Thymus (tissue), 11 donors: ENCODE measurements around the gene EBNA1BP2. TPM values are rescaled to one million over a fixed set of nuclear protein-coding genes. Genes with fewer than 3 reads are reported as not detected.
A peak's percentile ranks its signal among the peaks of the same experiment; 100 is the strongest.
"Not testable (repeated sequence)": the region's sequence is repeated elsewhere in the genome, so short reads cannot be mapped to it uniquely, and the experiment has no call there.

Experiments
- DNase-seq, 9 donors: peaks; one replicate each; pipeline ENCODE4 v3.0.0-alpha.2; 2013; ENCODE audit warnings: low spot score in 9 of 9, low read depth in 6 of 9, missing footprints in 1 of 9
- H3K27ac ChIP-seq, 2 donors: one replicate each; pipeline ENCODE4 v1.5.1; 2013; ENCODE audit warnings: control low read depth in 1 of 2, low read depth in 1 of 2, low read length in 1 of 2, mild to moderate bottlenecking in 1 of 2, moderate library complexity in 1 of 2
- H3K27me3 ChIP-seq, 2 donors: one replicate each; pipeline ENCODE4 v1.5.1; 2013; ENCODE audit warnings: low read length in 1 of 2; ENCODE audit not compliant: control insufficient read depth in 2 of 2, insufficient read depth in 1 of 2
- H3K36me3 ChIP-seq, 2 donors: one replicate each; pipeline ENCODE4 v1.5.1; 2013; ENCODE audit warnings: low read length in 1 of 2, mild to moderate bottlenecking in 1 of 2, moderate library complexity in 1 of 2; ENCODE audit not compliant: control insufficient read depth in 2 of 2, insufficient read depth in 2 of 2
- H3K4me1 ChIP-seq, 2 donors: one replicate each; pipeline ENCODE4 v1.5.1; 2013; ENCODE audit warnings: low read length in 2 of 2; ENCODE audit not compliant: control insufficient read depth in 2 of 2, insufficient read depth in 2 of 2
- H3K4me3 ChIP-seq, 2 donors: one replicate each; pipeline ENCODE4 v1.5.1; 2013; ENCODE audit warnings: low read length in 2 of 2, control low read depth in 1 of 2, mild to moderate bottlenecking in 1 of 2
- H3K9me3 ChIP-seq, 2 donors: one replicate each; pipeline ENCODE4 v1.5.1; 2013; ENCODE audit warnings: low read length in 1 of 2, mild to moderate bottlenecking in 1 of 2; ENCODE audit not compliant: control insufficient read depth in 2 of 2, insufficient read depth in 1 of 2
- WGBS: extraction: QIAGEN DNeasy Blood & Tissue Kit; methylation state at CpG from one replicate; pipeline ENCODE4 v1.1.7; 2013; 5-methylcytosine and 5-hydroxymethylcytosine counted together
- polyA plus RNA-seq: library from polyadenylated mRNA; stranded (reverse); fragments of 200-250 nt; gene quantifications from one replicate; pipeline ENCODE4 v1.2.3, GENCODE V29; 2013
- total RNA-seq: library from RNA; stranded (reverse); fragments of 120-200 nt; gene quantifications from one replicate; pipeline ENCODE4 v1.2.4, GENCODE V29; 2013
- donor health status: healthy.

The EBNA1BP2 gene
- total and polyA plus RNA-seq, 2 donors: 41.3 to 64.1 TPM

GRCh38 chr1:43135857-43136781 is 36.0 kb downstream of the EBNA1BP2 start:
- H3K27ac ChIP-seq: no peak overlapping the region
- no peaks in the 10 kb centered on the region for H3K9me3 ChIP-seq
- H3K4me3 ChIP-seq: no peak overlapping the region
- no peaks in the 10 kb centered on the region for H3K4me1 ChIP-seq
- 89% methylated on average over 9 of the region's 9 CpGs for WGBS
- H3K36me3 ChIP-seq: no peaks in the 10 kb centered on the region
- no peaks in the 10 kb centered on the region for H3K27me3 ChIP-seq
- DNase-seq: no peak

- Histone ChIP-seq H3K4me3 (no peak overlapping the region), H3K36me3 (no peaks in the 10 kb centered on the region), H3K27me3 (no peaks in the 10 kb centered on the region), H3K4me1 (no peaks in the 10 kb centered on the region), H3K9me3 (no peaks in the 10 kb centered on the region), H3K27ac (no peak overlapping the region)
- DNase-seq: no peak
Observed at GRCh38 chr1:43134640-43135039, 37.5 kb downstream of the EBNA1BP2 start.

DNA sequence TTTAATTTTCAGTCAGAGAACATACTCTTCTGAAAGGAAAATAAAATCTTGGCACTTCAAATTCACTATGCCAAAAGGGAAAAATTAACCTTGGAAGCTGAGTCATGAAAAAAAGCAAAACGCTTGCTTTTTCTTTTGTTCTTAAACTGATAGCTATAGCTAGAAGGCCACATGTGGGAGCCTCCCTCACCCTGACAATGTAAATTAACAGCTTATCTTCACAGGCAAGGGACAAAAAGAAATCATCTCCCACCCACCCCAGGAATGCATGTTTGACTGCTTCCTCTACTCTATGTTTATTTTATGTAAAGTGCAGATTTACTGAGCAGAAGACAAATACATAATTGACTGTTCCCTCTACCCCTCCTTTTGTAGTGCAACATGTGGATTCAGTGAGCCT is 38.0 kb downstream of the EBNA1BP2 start:
- no peak for DNase-seq
- no peaks in the 10 kb centered on the region for H3K9me3 ChIP-seq
- H3K4me3 ChIP-seq: no peak overlapping the region
- no peak overlapping the region for H3K27ac ChIP-seq
- H3K27me3 ChIP-seq: no peaks in the 10 kb centered on the region
- no peaks in the 10 kb centered on the region for H3K4me1 ChIP-seq
- H3K36me3 ChIP-seq: no peaks in the 10 kb centered on the region
- WGBS: 85% methylated on average over 1 of the region's 1 CpG

DNA sequence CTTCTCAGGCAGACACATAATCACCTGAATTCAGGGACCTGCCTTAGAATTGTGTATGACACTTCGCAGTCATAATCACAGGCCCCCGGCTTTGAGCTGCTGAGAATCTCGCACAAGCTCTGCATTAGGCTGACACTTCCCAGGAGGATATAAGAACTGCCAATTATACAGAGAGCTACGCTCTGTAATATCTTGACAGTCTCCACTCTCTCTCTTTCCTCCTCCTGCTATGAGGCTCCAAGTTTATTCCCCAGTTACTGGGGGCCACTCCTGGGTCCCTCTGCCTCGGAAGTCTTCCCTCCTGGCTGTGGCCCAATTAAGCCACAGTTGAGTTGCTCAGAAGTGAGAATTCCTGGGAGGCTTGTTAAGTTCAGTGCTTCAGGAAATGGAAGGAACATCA is 42.7 kb downstream of the EBNA1BP2 start:
- no peaks in the 10 kb centered on the region for H3K4me1 ChIP-seq
- no peak overlapping the region for H3K4me3 ChIP-seq
- H3K9me3 ChIP-seq: no peaks in the 10 kb centered on the region
- H3K27ac ChIP-seq: no peak overlapping the region
- H3K36me3 ChIP-seq: no peaks in the 10 kb centered on the region
- H3K27me3 ChIP-seq: no peaks in the 10 kb centered on the region
- 93% methylated on average over 5 of the region's 5 CpGs for WGBS
- no peak for DNase-seq

- no peaks in the 10 kb centered on the region for H3K9me3 ChIP-seq
- no peak for DNase-seq
- no peaks in the 10 kb centered on the region for H3K36me3 ChIP-seq
- H3K27ac ChIP-seq: no peak overlapping the region
- 96% methylated on average over 3 of the region's 3 CpGs for WGBS
- no peak overlapping the region for H3K4me3 ChIP-seq
- H3K4me1 ChIP-seq: no peaks in the 10 kb centered on the region
- H3K27me3 ChIP-seq: no peaks in the 10 kb centered on the region
Observed at GRCh38 chr1:43128816-43129215, 43.3 kb downstream of the EBNA1BP2 start.

- Histone ChIP-seq H3K4me1 (no peaks in the 10 kb centered on the region), H3K36me3 (no peaks in the 10 kb centered on the region), H3K27ac (no peak overlapping the region), H3K4me3 (no peak overlapping the region), H3K9me3 (no peaks in the 10 kb centered on the region), H3K27me3 (no peaks in the 10 kb centered on the region)
- no peak for DNase-seq
- 98% methylated on average over 1 of the region's 1 CpG for WGBS
Observed at GRCh38 chr1:43123031-43123430, 49.1 kb downstream of the EBNA1BP2 start.

- Histone ChIP-seq H3K4me3 (no peak overlapping the region), H3K27ac (no peak overlapping the region), H3K36me3 (no peaks in the 10 kb centered on the region), H3K9me3 (no peaks in the 10 kb centered on the region), H3K27me3 (no peaks in the 10 kb centered on the region), H3K4me1 (no peaks in the 10 kb centered on the region)
- no peak for DNase-seq
- 88% methylated on average over 8 of the region's 8 CpGs for WGBS
Observed at GRCh38 chr1:43121256-43121900, 50.7 kb downstream of the EBNA1BP2 start.

GRCh38 chr1:43119928-43120586 is 52.0 kb downstream of the EBNA1BP2 start:
- not testable (repeated sequence) for H3K27me3 ChIP-seq, H3K27ac ChIP-seq, H3K4me1 ChIP-seq, DNase-seq, H3K9me3 ChIP-seq, H3K36me3 ChIP-seq
- 81% methylated on average over 34 of the region's 35 CpGs for WGBS
- peak overlapping the region in 1 of 2 donors; percentile 19 for H3K4me3 ChIP-seq
